Measurements from ENCODE around the gene PRKD2.

DNA sequence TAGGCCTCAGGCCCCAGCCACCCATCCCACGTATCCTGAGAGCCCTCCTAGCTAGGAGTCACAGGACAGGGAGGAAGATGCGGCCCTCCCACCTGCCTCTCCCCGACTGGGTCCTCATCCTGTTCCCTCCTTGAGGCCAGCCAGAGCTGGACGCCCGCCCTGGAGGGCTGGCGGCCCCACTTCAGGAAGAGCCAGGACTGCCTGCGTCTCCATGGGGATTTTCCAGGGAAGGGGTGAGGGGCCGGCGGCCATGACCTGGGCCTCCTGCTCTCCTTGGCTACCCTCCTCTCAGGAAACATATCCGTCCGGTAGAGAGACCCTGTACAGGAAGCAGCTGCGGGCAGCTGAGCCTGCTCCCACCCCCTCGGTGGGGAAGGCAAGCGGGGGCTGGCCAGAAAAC, 11.3 kb upstream of the PRKD2 start:
- TF ChIP-seq, protein P1, sequence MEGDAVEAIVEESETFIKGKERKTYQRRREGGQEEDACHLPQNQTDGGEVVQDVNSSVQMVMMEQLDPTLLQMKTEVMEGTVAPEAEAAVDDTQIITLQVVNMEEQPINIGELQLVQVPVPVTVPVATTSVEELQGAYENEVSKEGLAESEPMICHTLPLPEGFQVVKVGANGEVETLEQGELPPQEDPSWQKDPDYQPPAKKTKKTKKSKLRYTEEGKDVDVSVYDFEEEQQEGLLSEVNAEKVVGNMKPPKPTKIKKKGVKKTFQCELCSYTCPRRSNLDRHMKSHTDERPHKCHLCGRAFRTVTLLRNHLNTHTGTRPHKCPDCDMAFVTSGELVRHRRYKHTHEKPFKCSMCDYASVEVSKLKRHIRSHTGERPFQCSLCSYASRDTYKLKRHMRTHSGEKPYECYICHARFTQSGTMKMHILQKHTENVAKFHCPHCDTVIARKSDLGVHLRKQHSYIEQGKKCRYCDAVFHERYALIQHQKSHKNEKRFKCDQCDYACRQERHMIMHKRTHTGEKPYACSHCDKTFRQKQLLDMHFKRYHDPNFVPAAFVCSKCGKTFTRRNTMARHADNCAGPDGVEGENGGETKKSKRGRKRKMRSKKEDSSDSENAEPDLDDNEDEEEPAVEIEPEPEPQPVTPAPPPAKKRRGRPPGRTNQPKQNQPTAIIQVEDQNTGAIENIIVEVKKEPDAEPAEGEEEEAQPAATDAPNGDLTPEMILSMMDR (IDR thresholded peaks at IDR 0.05) = no peak
- TF ChIP-seq EZH2phosphoT487 (IDR thresholded peaks at IDR 0.05) = no peak
- TF ChIP-seq EZH2 (IDR thresholded peaks at IDR 0.05) = no peak
